Fibroblast of lung (primary cell): Measurements from ENCODE around the gene IL17RD. TPM values are rescaled to one million over a fixed set of nuclear protein-coding genes. Genes with fewer than 3 reads are reported as not detected.

Experiments
- DNase-seq, 2 donors: peaks; one replicate each; pipeline versions ENCODE4 v3.0.0 to v3.0.0-alpha.2; 2010; ENCODE audit warnings: low read depth in 2 of 2
- H2AFZ ChIP-seq: 2 replicates; pipeline ENCODE4 v1.5.1; 2012; ENCODE audit warnings: low read length, control low read depth, inconsistent platforms
- H3K27ac ChIP-seq: 2 replicates; pipeline ENCODE4 v1.5.1; 2011; ENCODE audit warnings: low read length, control low read depth; ENCODE audit not compliant: insufficient read depth
- H3K27me3 ChIP-seq: 2 replicates; pipeline ENCODE4 v1.5.1; 2011; ENCODE audit warnings: mild to moderate bottlenecking, low read length; ENCODE audit not compliant: control insufficient read depth, insufficient read depth
- H3K36me3 ChIP-seq: 2 replicates; pipeline ENCODE4 v1.5.1; 2011; ENCODE audit warnings: low read length; ENCODE audit not compliant: control insufficient read depth, insufficient read depth
- H3K4me1 ChIP-seq: 2 replicates; pipeline ENCODE4 v1.5.1; 2011; ENCODE audit warnings: low read length; ENCODE audit not compliant: control insufficient read depth, insufficient read depth; ENCODE audit errors: extremely low read depth
- H3K4me2 ChIP-seq: 2 replicates; pipeline ENCODE4 v1.5.1; 2011; ENCODE audit warnings: low read length, control low read depth; ENCODE audit not compliant: insufficient read depth; ENCODE audit errors: extremely low read depth
- H3K4me3 ChIP-seq, 4 experiments: fragments of 200-600 bp in 1 of 4; sonication (generic) in 1 of 4; replicated peaks in 1 of 4; 2 replicates each; pipeline ENCODE4 v1.5.1; 2011 to 2016; ENCODE audit warnings: low read length in 4 of 4, low read depth in 3 of 4, mild to moderate bottlenecking in 3 of 4, control low read depth in 2 of 4, inconsistent platforms in 1 of 4, mixed read lengths in 1 of 4; ENCODE audit not compliant: insufficient read depth in 1 of 4; ENCODE audit errors: control extremely low read depth in 1 of 4
- H3K79me2 ChIP-seq: 2 replicates; pipeline ENCODE4 v1.5.1; 2012; ENCODE audit warnings: mild to moderate bottlenecking, low read length, inconsistent platforms; ENCODE audit not compliant: control insufficient read depth, insufficient read depth
- H3K9ac ChIP-seq: 2 replicates; pipeline ENCODE4 v1.5.1; 2011; ENCODE audit warnings: mild to moderate bottlenecking, low read length, control low read depth; ENCODE audit not compliant: insufficient read depth
- H3K9me3 ChIP-seq: 2 replicates; pipeline ENCODE4 v1.5.1; 2012; ENCODE audit warnings: low read depth, low read length; ENCODE audit not compliant: control insufficient read depth, insufficient read depth
- H4K20me1 ChIP-seq: 2 replicates; pipeline ENCODE4 v1.5.1; 2011; ENCODE audit warnings: low read length; ENCODE audit not compliant: control insufficient read depth, insufficient read depth; ENCODE audit errors: extremely low read depth
- CTCF ChIP-seq, 2 donors: IDR thresholded peaks in 1 of 2; conservative IDR thresholded peaks in 1 of 2; 1 replicate in 1 of 2; 2 replicates in 1 of 2; pipeline ENCODE4 v1.5.1; 2011 to 2012; ENCODE audit warnings: low read length in 2 of 2, control low read depth in 1 of 2, inconsistent platforms in 1 of 2, low read depth in 1 of 2, mild to moderate bottlenecking in 1 of 2
- EZH2 ChIP-seq: IDR thresholded peaks from 2 replicates; pipeline ENCODE4 v1.5.1; 2012; ENCODE audit warnings: low read length, control low read depth, mild to moderate bottlenecking; ENCODE audit errors: missing control alignments
- polyA plus RNA-seq, 2 donors: library from polyadenylated mRNA; depleted of rRNA in 1 of 2; stranded (reverse) in 1 of 2; unstranded in 1 of 2; fragments of >200 nt; gene quantifications; 2 replicates each; pipeline ENCODE4 v1.2.1, GENCODE V29; 2011 to 2012; ENCODE audit warnings: missing spikeins in 1 of 2
- total RNA-seq: library from RNA; depleted of rRNA; stranded (reverse); fragments of >200 nt; gene quantifications from 2 replicates; pipeline ENCODE4 v1.2.1, GENCODE V29; 2014

IL17RD gene
- total and polyA plus RNA-seq, 2 donors (not counting 1 experiment from before 2014, with no cell fraction given) = 0.60 to 1.8 TPM

GRCh38 chr3:57110214-57110613 is 54.9 kb downstream of the IL17RD start:
- no peak for DNase-seq
- Histone ChIP-seq H3K79me2 (no peaks in the 10 kb centered on the region), H3K9me3 (no peaks in the 10 kb centered on the region), H3K27ac (no peak overlapping the region), H3K4me2 (no peak overlapping the region), H3K27me3 (no peaks in the 10 kb centered on the region), H3K36me3 (no peaks in the 10 kb centered on the region), H3K4me1 (no peaks in the 10 kb centered on the region), H3K4me3 (no peak overlapping the region), H4K20me1 (no peaks in the 10 kb centered on the region), H2AFZ (no peak overlapping the region), H3K9ac (no peak overlapping the region)
- no peak for TF ChIP-seq CTCF (conservative IDR thresholded peaks at IDR 0.05 in 1 of 2, IDR thresholded peaks at IDR 0.05 in 1 of 2; ENCODE audit: low read depth in 1 of 2, low read length in 2 of 2)
- no peak for TF ChIP-seq EZH2

- TF ChIP-seq CTCF (conservative IDR thresholded peaks at IDR 0.05 in 1 of 2, IDR thresholded peaks at IDR 0.05 in 1 of 2; ENCODE audit: low read depth in 1 of 2, low read length in 2 of 2) (no peak), EZH2 (no peak)
- H3K4me2 ChIP-seq = no peak overlapping the region
- H4K20me1 ChIP-seq = no peaks in the 10 kb centered on the region
- H2AFZ ChIP-seq = no peak overlapping the region
- no peaks in the 10 kb centered on the region for H3K27me3 ChIP-seq
- H3K9me3 ChIP-seq = no peaks in the 10 kb centered on the region
- H3K36me3 ChIP-seq = no peaks in the 10 kb centered on the region
- no peak overlapping the region for H3K4me3 ChIP-seq
- DNase-seq = no peak
- H3K27ac ChIP-seq = no peak overlapping the region
- no peaks in the 10 kb centered on the region for H3K4me1 ChIP-seq
- no peak overlapping the region for H3K9ac ChIP-seq
- no peaks in the 10 kb centered on the region for H3K79me2 ChIP-seq
Observed at GRCh38 chr3:57109437-57110199, 55.5 kb downstream of the IL17RD start.

DNA sequence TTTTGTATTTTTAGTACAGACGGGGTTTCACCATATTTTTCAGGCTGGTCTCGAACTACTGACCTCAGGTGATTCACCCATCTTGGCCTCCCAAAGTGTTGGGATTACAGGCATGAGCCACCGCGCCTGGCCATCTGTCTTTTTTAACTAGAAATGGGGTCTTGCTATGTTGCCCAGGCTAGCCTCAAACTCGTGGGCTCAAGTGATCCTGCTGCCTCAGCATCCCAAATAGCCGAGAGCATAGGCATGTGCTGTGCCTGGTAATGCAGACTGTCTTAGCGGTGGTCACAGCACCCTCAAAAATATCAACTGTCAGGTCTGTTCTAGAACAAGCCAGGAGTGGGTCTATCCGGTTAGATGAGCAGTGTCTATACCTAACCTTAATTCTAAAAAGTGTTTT is 56.5 kb downstream of the IL17RD start:
- H3K27ac ChIP-seq = no peak overlapping the region
- no peak overlapping the region for H3K9ac ChIP-seq
- no peaks in the 10 kb centered on the region for H4K20me1 ChIP-seq
- TF ChIP-seq EZH2 = no peak
- no peak for TF ChIP-seq CTCF (conservative IDR thresholded peaks at IDR 0.05 in 1 of 2, IDR thresholded peaks at IDR 0.05 in 1 of 2; ENCODE audit: low read depth in 1 of 2, low read length in 2 of 2)
- H3K9me3 ChIP-seq = no peaks in the 10 kb centered on the region
- no peak for DNase-seq
- no peaks in the 10 kb centered on the region for H3K79me2 ChIP-seq
- H3K27me3 ChIP-seq = no peaks in the 10 kb centered on the region
- H3K36me3 ChIP-seq = no peaks in the 10 kb centered on the region
- no peaks in the 10 kb centered on the region for H3K4me1 ChIP-seq
- no peak overlapping the region for H3K4me2 ChIP-seq
- H3K4me3 ChIP-seq = no peak overlapping the region
- no peak overlapping the region for H2AFZ ChIP-seq
